ENCODE results near the gene WWOX. TPM values are rescaled to one million over a fixed set of nuclear protein-coding genes. Genes with fewer than 3 reads are reported as not detected.

Gene WWOX
- total and polyA plus RNA-seq, 2 of the 8 experiments (the other 6 are each of a cell fraction or from before 2014, with no cell fraction given): 5.4 to 16.7 TPM

DNA sequence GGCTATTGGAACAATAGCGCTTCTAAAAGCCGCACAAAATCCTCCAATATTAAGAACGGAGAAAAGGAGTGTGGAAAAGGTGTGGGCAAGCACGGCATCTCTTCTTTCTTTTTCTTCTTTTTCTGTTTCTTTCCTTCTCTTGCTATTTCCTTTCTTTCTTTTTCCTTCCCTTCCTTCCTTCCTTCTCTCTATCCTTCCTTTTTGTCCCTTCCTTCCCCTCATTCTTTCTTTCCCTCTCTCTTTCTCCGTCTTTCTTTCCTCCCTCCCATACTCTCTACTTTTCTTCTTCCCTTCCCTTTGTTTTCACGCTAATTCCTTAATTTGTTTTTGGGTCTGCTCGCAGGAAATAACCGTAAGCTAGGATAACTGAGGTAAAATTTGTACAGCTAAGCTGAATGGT is 1022.9 kb downstream of the WWOX start:
- no peak for FAIRE-seq
- H2AK5ac ChIP-seq (ENCODE audit: low read depth, low read length): no peak overlapping the region
- no peaks in the 10 kb centered on the region for H4K20me1 ChIP-seq (replicated peaks in 1 of 2; ENCODE audit: control insufficient read depth in 1 of 2, insufficient read depth in 2 of 2, low read length in 2 of 2)
- no peak overlapping the region for H3K9ac ChIP-seq (replicated peaks in 1 of 4; ENCODE audit: extremely low read depth in 1 of 4, low read depth in 3 of 4, low read length in 3 of 4)
- CTCF ChIA-PET (ENCODE audit: partially characterized antibody): no interaction called here
- H3K4ac ChIP-seq (replicated peaks; ENCODE audit: insufficient read length, low read depth, low read length): no peak overlapping the region
- no peak overlapping the region for H2BK120ac ChIP-seq (replicated peaks; ENCODE audit: low read depth, low read length)
- 88 to 92% methylated on average over 1 to 8 of the region's 8 CpGs for WGBS, 2 experiments (ENCODE audit: extremely low coverage in 1 of 2, insufficient coverage in 1 of 2, insufficient read length in 1 of 2, insufficient replicate concordance in 2 of 2, low coverage in 1 of 2, low lambda C conversion rate in 2 of 2, missing lambda C conversion rate in 1 of 2)
- H3K14ac ChIP-seq (ENCODE audit: insufficient read length): no peak overlapping the region
- no peak overlapping the region for H2BK15ac ChIP-seq (ENCODE audit: low read length)
- H2AFZ ChIP-seq (ENCODE audit: low read length): no peak overlapping the region
- H4K91ac ChIP-seq (replicated peaks; ENCODE audit: insufficient read length, low read length): no peak overlapping the region
- no peak overlapping the region for H3K4me2 ChIP-seq (ENCODE audit: insufficient read depth in 1 of 2, low read depth in 2 of 2, low read length in 2 of 2)
- H3K4me3 ChIP-seq (ENCODE audit: extremely low read depth in 1 of 4, insufficient read depth in 2 of 4, low read depth in 3 of 4, low read length in 4 of 4): no peak overlapping the region
- POLR2A ChIA-PET (ENCODE audit: partially characterized antibody): no interaction called here
- H3K18ac ChIP-seq (ENCODE audit: extremely low read depth, low read length): no peak overlapping the region
- peaks cover 0 to 3% of the 10 kb centered on the region in 2 experiments; a peak in 1 of 4 replicates for H3K9me3 ChIP-seq (ENCODE audit: insufficient read depth in 2 of 2, low read depth in 1 of 2, low read length in 1 of 2)
- H4K5ac ChIP-seq (ENCODE audit: insufficient read length, low read depth, low read length): no peak overlapping the region
- no peak overlapping the region for H2BK20ac ChIP-seq (ENCODE audit: low read length)
- DNase-seq (ENCODE audit: low read depth in 1 of 2, low spot score in 2 of 2): no peak
- H3K56ac ChIP-seq (replicated peaks; ENCODE audit: insufficient read length, low read depth, low read length): no peak overlapping the region
- no peaks in the 10 kb centered on the region for H3K27me3 ChIP-seq (replicated peaks in 1 of 4; ENCODE audit: control insufficient read depth in 3 of 4, extremely low read depth in 1 of 4, insufficient read depth in 3 of 4, low read length in 3 of 4)
- no peaks in the 10 kb centered on the region for H3K23me2 ChIP-seq (ENCODE audit: low read depth, low read length)
- H3K27ac ChIP-seq (ENCODE audit: low read depth, low read length): no peak overlapping the region
- H3K36me3 ChIP-seq (ENCODE audit: control insufficient read depth in 2 of 4, insufficient read depth in 4 of 4, low read length in 3 of 4): no peaks in the 10 kb centered on the region
- H3K79me1 ChIP-seq (ENCODE audit: low read depth, low read length): no peaks in the 10 kb centered on the region
- H3K23ac ChIP-seq (ENCODE audit: insufficient read length): no peak overlapping the region
- no peak overlapping the region for H2BK5ac ChIP-seq (ENCODE audit: low read depth, low read length)
- no peaks in the 10 kb centered on the region for H3K79me2 ChIP-seq (ENCODE audit: control insufficient read depth in 1 of 2, insufficient read depth in 2 of 2, low read length in 2 of 2)
- no peak overlapping the region for H2BK12ac ChIP-seq (ENCODE audit: low read depth, low read length)
- H4K8ac ChIP-seq (ENCODE audit: extremely low read depth, insufficient read depth, low read length): no peak overlapping the region
- H3K4me1 ChIP-seq (replicated peaks in 1 of 4; ENCODE audit: control insufficient read depth in 3 of 4, insufficient read depth in 4 of 4, low read length in 3 of 4): no peaks in the 10 kb centered on the region; a peak in 1 of 7 replicates
- TF ChIP-seq CBX8 (IDR thresholded peaks at IDR 0.05; ENCODE audit: borderline replicate concordance, low read depth, low read length) (no peak), SIRT6 (IDR thresholded peaks at IDR 0.05; ENCODE audit: low read length) (no peak), CBX5 (IDR thresholded peaks at IDR 0.05; ENCODE audit: low read depth, low read length) (no peak), KDM5A (IDR thresholded peaks at IDR 0.05; ENCODE audit: low read length) (no peak), POLR2AphosphoS5 (IDR thresholded peaks at IDR 0.05; ENCODE audit: low read depth, low read length) (no peak), TAF1 (IDR thresholded peaks at IDR 0.05; ENCODE audit: low read depth, low read length) (no peak), NRF1 (IDR thresholded peaks at IDR 0.05; ENCODE audit: low read depth, low read length) (no peak), EGR1 (IDR thresholded peaks at IDR 0.05; ENCODE audit: borderline replicate concordance, low read depth, low read length) (no peak), PHF8 (conservative IDR thresholded peaks at IDR 0.05; ENCODE audit: low read depth, low read length) (no peak), POLR2A (IDR thresholded peaks at IDR 0.05; ENCODE audit: control extremely low read depth in 1 of 2, low read depth in 2 of 2, low read length in 2 of 2) (no peak), SAP30 (IDR thresholded peaks at IDR 0.05; ENCODE audit: insufficient read depth, insufficient replicate concordance, low read length) (no peak), CEBPB (IDR thresholded peaks at IDR 0.05; ENCODE audit: low read depth, low read length) (no peak), RBBP5 (IDR thresholded peaks at IDR 0.05; ENCODE audit: borderline replicate concordance, low read depth, low read length) (no peak), BRCA1 (IDR thresholded peaks at IDR 0.05; ENCODE audit: low read depth, low read length) (no peak)
- TF ChIP-seq, protein P1, sequence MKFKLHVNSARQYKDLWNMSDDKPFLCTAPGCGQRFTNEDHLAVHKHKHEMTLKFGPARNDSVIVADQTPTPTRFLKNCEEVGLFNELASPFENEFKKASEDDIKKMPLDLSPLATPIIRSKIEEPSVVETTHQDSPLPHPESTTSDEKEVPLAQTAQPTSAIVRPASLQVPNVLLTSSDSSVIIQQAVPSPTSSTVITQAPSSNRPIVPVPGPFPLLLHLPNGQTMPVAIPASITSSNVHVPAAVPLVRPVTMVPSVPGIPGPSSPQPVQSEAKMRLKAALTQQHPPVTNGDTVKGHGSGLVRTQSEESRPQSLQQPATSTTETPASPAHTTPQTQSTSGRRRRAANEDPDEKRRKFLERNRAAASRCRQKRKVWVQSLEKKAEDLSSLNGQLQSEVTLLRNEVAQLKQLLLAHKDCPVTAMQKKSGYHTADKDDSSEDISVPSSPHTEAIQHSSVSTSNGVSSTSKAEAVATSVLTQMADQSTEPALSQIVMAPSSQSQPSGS (IDR thresholded peaks at IDR 0.05; ENCODE audit: low read length): no peak

Data from H1 (cell line).